AG09319 (cell line): ENCODE results near the gene RBM38.

Experiments
- DNase-seq: peaks from one replicate; pipeline ENCODE4 v3.0.0-alpha.2; 2010; ENCODE audit warnings: low read depth; ENCODE audit errors: extremely low read depth
- CTCF ChIP-seq: IDR thresholded peaks from 2 replicates; pipeline ENCODE4 v1.5.1; 2011; ENCODE audit warnings: low read depth, mild to moderate bottlenecking, inconsistent platforms, low read length, moderate library complexity

RBM38 gene

GRCh38 chr20:57421253-57422220 is 30.3 kb downstream of the RBM38 start:
- no peak for DNase-seq
- no peak for TF ChIP-seq CTCF

- DNase-seq, result no peak
- no peak for TF ChIP-seq CTCF
Measured at GRCh38 chr20:57422254-57422653, 31.1 kb downstream of the RBM38 start.

- no peak for DNase-seq
- no peak for TF ChIP-seq CTCF
Measured at GRCh38 chr20:57425150-57426013, 34.2 kb downstream of the RBM38 start.

GRCh38 chr20:57426271-57426689 is 35.1 kb downstream of the RBM38 start:
- no peak for DNase-seq
- TF ChIP-seq CTCF, result no peak

- DNase-seq, result no peak
- TF ChIP-seq CTCF, result no peak
Measured at GRCh38 chr20:57426831-57427230, 35.6 kb downstream of the RBM38 start.

- DNase-seq, result no peak
- TF ChIP-seq CTCF, result no peak
Measured at GRCh38 chr20:57428324-57429158, 37.3 kb downstream of the RBM38 start.
